ENCODE measurements around the gene RPS17. TPM values are rescaled to one million over a fixed set of nuclear protein-coding genes. Genes with fewer than 3 reads are reported as not detected.

The RPS17 gene
- total RNA-seq, 1 donor from 2014 or later, result 707 TPM

Other genes starting within 250 kb of the RPS17 start
- 0.11 TPM for gene GOLGA6L10, start 191.0 kb downstream of the RPS17 start, total RNA-seq
- 1.0 TPM for gene GOLGA6L9, start 110.6 kb downstream of the RPS17 start, total RNA-seq
- 1.3 TPM for gene CPEB1, start 106.9 kb upstream of the RPS17 start, total RNA-seq
- gene AP3B2, start 169.4 kb upstream of the RPS17 start, total RNA-seq, result 1.7 TPM